ENCODE measurements around the gene CCL22.

The CCL22 gene

GRCh38 chr16:57389087-57389468 lies 30.5 kb downstream of the CCL22 start:
- no peak overlapping the region for H3K4me3 ChIP-seq (ENCODE audit: low read length)
- no peak for TF ChIP-seq CTCF (IDR thresholded peaks at IDR 0.05; ENCODE audit: insufficient read depth, low read depth, low read length, missing control alignments)
- DNase-seq (ENCODE audit: low read depth) = no peak

- no peak for DNase-seq (ENCODE audit: low read depth)
- no peak for TF ChIP-seq CTCF (IDR thresholded peaks at IDR 0.05; ENCODE audit: insufficient read depth, low read depth, low read length, missing control alignments)
- H3K4me3 ChIP-seq (ENCODE audit: low read length) = no peak overlapping the region
These were observed 32.2 kb downstream of the CCL22 start for GRCh38 chr16:57390636-57391295.

- DNase-seq (ENCODE audit: low read depth) = no peak
- TF ChIP-seq CTCF (IDR thresholded peaks at IDR 0.05; ENCODE audit: insufficient read depth, low read depth, low read length, missing control alignments) = no peak
- no peak overlapping the region for H3K4me3 ChIP-seq (ENCODE audit: low read length)
These were observed 32.7 kb downstream of the CCL22 start for GRCh38 chr16:57391300-57391699.

GRCh38 chr16:57391708-57392107 lies 33.1 kb downstream of the CCL22 start:
- no peak for TF ChIP-seq CTCF (IDR thresholded peaks at IDR 0.05; ENCODE audit: insufficient read depth, low read depth, low read length, missing control alignments)
- no peak overlapping the region for H3K4me3 ChIP-seq (ENCODE audit: low read length)
- DNase-seq (ENCODE audit: low read depth) = no peak

- no peak for TF ChIP-seq CTCF (IDR thresholded peaks at IDR 0.05; ENCODE audit: insufficient read depth, low read depth, low read length, missing control alignments)
- H3K4me3 ChIP-seq (ENCODE audit: low read length) = no peak overlapping the region
- peak; percentile 83 for DNase-seq (ENCODE audit: low read depth)
These were observed 34.1 kb downstream of the CCL22 start for GRCh38 chr16:57392694-57393093.

- DNase-seq (ENCODE audit: low read depth) = peak; percentile 91
- no peak overlapping the region for H3K4me3 ChIP-seq (ENCODE audit: low read length)
- TF ChIP-seq CTCF (IDR thresholded peaks at IDR 0.05; ENCODE audit: insufficient read depth, low read depth, low read length, missing control alignments) = no peak
These were observed 35.9 kb downstream of the CCL22 start for GRCh38 chr16:57394444-57394843.

- H3K4me3 ChIP-seq (ENCODE audit: low read length) = no peak overlapping the region
- no peak for TF ChIP-seq CTCF (IDR thresholded peaks at IDR 0.05; ENCODE audit: insufficient read depth, low read depth, low read length, missing control alignments)
- no peak for DNase-seq (ENCODE audit: low read depth)
These were observed 36.4 kb downstream of the CCL22 start for GRCh38 chr16:57395026-57395425.
